ENCODE measurements around the gene EIF2AK3. TPM values are rescaled to one million over a fixed set of nuclear protein-coding genes. Genes with fewer than 3 reads are reported as not detected.

EIF2AK3 gene
- total RNA-seq, 1 donor from 2014 or later: 18.5 TPM

GRCh38 chr2:88642278-88642677, 15.0 kb upstream of the EIF2AK3 start:
- Mint-ChIP-seq H3K4me3 (ENCODE audit: unreplicated experiment) (no peak overlapping the region), H3K36me3 (ENCODE audit: low read depth) (peaks cover 2% of the 10 kb centered on the region), H3K27me3 (ENCODE audit: low read depth) (peaks cover 24% of the 10 kb centered on the region), H3K27ac (ENCODE audit: unreplicated experiment) (no peak overlapping the region), H3K4me1 (ENCODE audit: low read depth) (no peaks in the 10 kb centered on the region), H3K9me3 (ENCODE audit: low read depth) (peaks cover 19% of the 10 kb centered on the region)
- TF ChIP-seq CTCF (IDR thresholded peaks at IDR 0.05): no peak
- no peak for DNase-seq (ENCODE audit: low spot score)

- H3K4me3 Mint-ChIP-seq (ENCODE audit: unreplicated experiment): no peak overlapping the region
- H3K4me1 Mint-ChIP-seq (ENCODE audit: low read depth): no peaks in the 10 kb centered on the region
- H3K27me3 Mint-ChIP-seq (ENCODE audit: low read depth): peaks cover 20% of the 10 kb centered on the region
- no peak for DNase-seq (ENCODE audit: low spot score)
- H3K27ac Mint-ChIP-seq (ENCODE audit: unreplicated experiment): no peak overlapping the region
- TF ChIP-seq CTCF (IDR thresholded peaks at IDR 0.05): no peak
- H3K36me3 Mint-ChIP-seq (ENCODE audit: low read depth): peaks cover 2% of the 10 kb centered on the region
- peaks cover 19% of the 10 kb centered on the region for H3K9me3 Mint-ChIP-seq (ENCODE audit: low read depth)
Observed at GRCh38 chr2:88641330-88641729, 14.1 kb upstream of the EIF2AK3 start.

GRCh38 chr2:88639865-88640264, 12.6 kb upstream of the EIF2AK3 start:
- DNase-seq (ENCODE audit: low spot score): no peak
- no peaks in the 10 kb centered on the region for H3K4me1 Mint-ChIP-seq (ENCODE audit: low read depth)
- peaks cover 9% of the 10 kb centered on the region for H3K9me3 Mint-ChIP-seq (ENCODE audit: low read depth)
- H3K27ac Mint-ChIP-seq (ENCODE audit: unreplicated experiment): no peak overlapping the region
- peaks cover under 1% of the 10 kb centered on the region for H3K36me3 Mint-ChIP-seq (ENCODE audit: low read depth)
- TF ChIP-seq CTCF (IDR thresholded peaks at IDR 0.05): no peak
- H3K4me3 Mint-ChIP-seq (ENCODE audit: unreplicated experiment): no peak overlapping the region
- H3K27me3 Mint-ChIP-seq (ENCODE audit: low read depth): peaks cover 6% of the 10 kb centered on the region

- no peak for DNase-seq (ENCODE audit: low spot score)
- Mint-ChIP-seq H3K27ac (ENCODE audit: unreplicated experiment) (no peak overlapping the region), H3K4me1 (ENCODE audit: low read depth) (no peaks in the 10 kb centered on the region), H3K9me3 (ENCODE audit: low read depth) (peaks cover 8% of the 10 kb centered on the region), H3K4me3 (ENCODE audit: unreplicated experiment) (no peak overlapping the region), H3K36me3 (ENCODE audit: low read depth) (no peaks in the 10 kb centered on the region), H3K27me3 (ENCODE audit: low read depth) (peaks cover 3% of the 10 kb centered on the region)
- no peak for TF ChIP-seq CTCF (IDR thresholded peaks at IDR 0.05)
Observed at GRCh38 chr2:88638743-88639142, 11.5 kb upstream of the EIF2AK3 start.

- Mint-ChIP-seq H3K27me3 (ENCODE audit: low read depth) (peaks cover 3% of the 10 kb centered on the region), H3K4me3 (ENCODE audit: unreplicated experiment) (no peak overlapping the region)
Observed at GRCh38 chr2:88638123-88638650, 10.9 kb upstream of the EIF2AK3 start.

More at GRCh38 chr2:88638123-88638650, 10.9 kb upstream of the EIF2AK3 start:
- Mint-ChIP-seq H3K9me3 (ENCODE audit: low read depth) (peaks cover 8% of the 10 kb centered on the region), H3K4me1 (ENCODE audit: low read depth) (no peaks in the 10 kb centered on the region), H3K27ac (ENCODE audit: unreplicated experiment) (no peak overlapping the region), H3K36me3 (ENCODE audit: low read depth) (no peaks in the 10 kb centered on the region)
- TF ChIP-seq CTCF (IDR thresholded peaks at IDR 0.05): no peak
- DNase-seq (ENCODE audit: low spot score): no peak
